Neural cell (in vitro differentiated cells): Measurements from ENCODE around the gene ADAMTS15. TPM values are rescaled to one million over a fixed set of nuclear protein-coding genes. Genes with fewer than 3 reads are reported as not detected.
A peak's percentile ranks its signal among the peaks of the same experiment; 100 is the strongest.

Experiments used
- H2AFZ ChIP-seq: fragments of 200-600, 300-800 bp; sonication (generic), shearing (Covaris generic); 2 replicates; pipeline ENCODE4 v1.6.0; 2014; ENCODE audit warnings: low read depth, mild to moderate bottlenecking, antibody characterized with exemption, low read length, moderate library complexity
- H3F3A ChIP-seq: fragments of 200-600 bp; shearing (Covaris generic); 2 replicates; pipeline ENCODE4 v1.6.1; 2016; ENCODE audit warnings: mild to moderate bottlenecking, moderate library complexity, mixed read lengths, antibody characterized with exemption, low read length; ENCODE audit not compliant: insufficient read depth, poor library complexity, severe bottlenecking
- H3K27ac ChIP-seq: fragments of 200-600, 300-800 bp; sonication (generic), shearing (Covaris generic); 2 replicates; pipeline ENCODE4 v1.5.1; 2014; ENCODE audit warnings: mild to moderate bottlenecking, low read length, moderate library complexity
- H3K27me3 ChIP-seq: fragments of 300-800, 200-600 bp; sonication (generic), shearing (Covaris generic); 2 replicates; pipeline ENCODE4 v1.6.0; 2014; ENCODE audit warnings: mild to moderate bottlenecking, low read depth, low read length, moderate library complexity; ENCODE audit not compliant: insufficient read depth
- H3K36me3 ChIP-seq: fragments of 300-800, 200-600 bp; sonication (generic), shearing (Covaris generic); 2 replicates; pipeline ENCODE4 v1.5.1; 2014; ENCODE audit warnings: mild to moderate bottlenecking, antibody characterized with exemption, low read length, moderate library complexity; ENCODE audit not compliant: insufficient read depth
- H3K4me2 ChIP-seq: fragments of 300-800, 200-600 bp; sonication (generic), shearing (Covaris generic); 2 replicates; pipeline ENCODE4 v1.6.0; 2014; ENCODE audit warnings: mild to moderate bottlenecking, low read length
- H3K4me3 ChIP-seq: fragments of 300-800, 200-600 bp; sonication (generic), shearing (Covaris generic); 2 replicates; pipeline ENCODE4 v1.5.1; 2014; ENCODE audit warnings: mild to moderate bottlenecking, low read length, moderate library complexity
- H3K79me2 ChIP-seq: fragments of 200-600 bp; shearing (Covaris generic); replicated peaks from 2 replicates; pipeline ENCODE4 v1.6.0; 2014; ENCODE audit warnings: mild to moderate bottlenecking, low read length, moderate library complexity; ENCODE audit not compliant: insufficient read depth
- H3K9ac ChIP-seq: fragments of 300-800, 200-600 bp; sonication (generic), shearing (Covaris generic); 2 replicates; pipeline ENCODE4 v1.6.1; 2016; ENCODE audit warnings: mild to moderate bottlenecking, low read length, mixed read lengths
- H3K9me2 ChIP-seq: fragments of 200-600 bp; shearing (Covaris generic); 2 replicates; pipeline ENCODE4 v1.6.1; 2016; ENCODE audit warnings: mild to moderate bottlenecking, low read length, mixed read lengths; ENCODE audit not compliant: insufficient read depth
- H3K9me3 ChIP-seq: fragments of 200-600, 300-800 bp; sonication (generic), shearing (Covaris generic); 2 replicates; pipeline ENCODE4 v1.6.1; 2016; ENCODE audit warnings: mild to moderate bottlenecking, mixed run types, low read length, moderate library complexity, mixed read lengths
- H4K20me1 ChIP-seq: fragments of 200-600 bp; shearing (Covaris generic); 2 replicates; pipeline ENCODE4 v1.6.1; 2016; ENCODE audit warnings: mild to moderate bottlenecking, mixed run types; ENCODE audit not compliant: insufficient read depth
- CTCF ChIP-seq: fragments of 450-650 bp; IDR thresholded peaks from 2 replicates; pipeline ENCODE4 v1.5.1; 2014; ENCODE audit warnings: antibody characterized with exemption, mild to moderate bottlenecking, moderate library complexity; ENCODE audit not compliant: poor library complexity, severe bottlenecking
- EP300 ChIP-seq: fragments of 450-650 bp; conservative IDR thresholded peaks from 2 replicates; pipeline ENCODE4 v1.6.1; 2014; ENCODE audit warnings: antibody characterized with exemption, mild to moderate bottlenecking, moderate library complexity; ENCODE audit not compliant: poor library complexity, severe bottlenecking
- EZH2 ChIP-seq: fragments of 200-600, 300-800 bp; shearing (Covaris generic), sonication (generic); IDR thresholded peaks from 2 replicates; pipeline ENCODE4 v1.6.1; 2014; ENCODE audit warnings: antibody characterized with exemption, low read length, borderline replicate concordance, mild to moderate bottlenecking; ENCODE audit not compliant: insufficient read depth, poor library complexity, severe bottlenecking
- MXI1 ChIP-seq: fragments of 450-650 bp; conservative IDR thresholded peaks from 2 replicates; pipeline ENCODE4 v1.6.1; 2014; ENCODE audit warnings: antibody characterized with exemption, mild to moderate bottlenecking; ENCODE audit not compliant: poor library complexity, severe bottlenecking
- POLR2AphosphoS5 ChIP-seq: IDR thresholded peaks from 2 replicates; pipeline ENCODE4 v1.6.1; 2012
- RAD21 ChIP-seq: fragments of 450-650 bp; conservative IDR thresholded peaks from 2 replicates; pipeline ENCODE4 v1.6.1; 2014; ENCODE audit warnings: antibody characterized with exemption, mild to moderate bottlenecking, moderate library complexity
- REST ChIP-seq: IDR thresholded peaks from 2 replicates; pipeline ENCODE4 v1.6.1; 2012; ENCODE audit warnings: borderline replicate concordance
- SMC3 ChIP-seq: fragments of 450-650 bp; conservative IDR thresholded peaks from 2 replicates; pipeline ENCODE4 v1.6.1; 2014; ENCODE audit warnings: antibody characterized with exemption, mild to moderate bottlenecking, moderate library complexity; ENCODE audit not compliant: poor library complexity
- TAF1 ChIP-seq: IDR thresholded peaks from 2 replicates; pipeline ENCODE4 v1.6.1; 2012; ENCODE audit warnings: low read depth
- polyA plus RNA-seq: library from polyadenylated mRNA; depleted of rRNA; stranded (reverse); fragments of >200 nt; gene quantifications from 2 replicates; pipeline ENCODE4 v1.2.3, GENCODE V29; 2014

ADAMTS15 gene
- polyA plus RNA-seq, 1 donor from 2014 or later: 1.1 TPM

GRCh38 chr11:130429983-130430382 is 18.5 kb upstream of the ADAMTS15 start:
- no peak overlapping the region for H2AFZ ChIP-seq
- no peaks in the 10 kb centered on the region for H3K9me2 ChIP-seq
- no peak overlapping the region for H3K4me2 ChIP-seq
- TF ChIP-seq MXI1 (no peak), EP300 (no peak), SMC3 (no peak), REST (no peak), POLR2AphosphoS5 (no peak), EZH2 (no peak), CTCF (no peak)
- H3K9me3 ChIP-seq: no peaks in the 10 kb centered on the region
- H3K27me3 ChIP-seq: peaks cover 49% of the 10 kb centered on the region
- H3K27ac ChIP-seq: no peak overlapping the region
- no peaks in the 10 kb centered on the region for H4K20me1 ChIP-seq
- H3K9ac ChIP-seq: no peak overlapping the region
- H3K79me2 ChIP-seq: no peaks in the 10 kb centered on the region
- H3F3A ChIP-seq: no peaks in the 10 kb centered on the region
- no peaks in the 10 kb centered on the region for H3K36me3 ChIP-seq
- H3K4me3 ChIP-seq: no peak overlapping the region

DNA sequence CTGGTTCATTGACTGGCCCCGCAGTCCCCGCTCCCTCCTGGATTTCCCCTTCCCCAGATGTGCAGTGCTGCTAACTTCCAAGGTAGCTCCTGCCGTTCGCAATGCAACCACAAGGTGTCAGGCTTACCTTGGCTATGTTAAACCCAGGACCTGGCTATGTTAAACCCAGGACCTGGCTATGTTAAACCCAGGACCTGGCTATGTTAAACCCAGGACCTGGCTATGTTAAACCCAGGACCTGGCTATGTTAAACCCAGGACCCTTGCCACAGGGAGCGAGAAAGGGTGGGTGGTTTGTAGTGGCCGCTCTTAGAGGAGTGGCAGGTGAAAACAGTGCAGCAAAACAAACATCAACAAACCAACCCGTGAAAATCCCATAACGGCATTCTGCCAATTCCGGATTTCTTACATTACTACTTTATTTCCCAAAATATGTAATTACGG is 17.1 kb upstream of the ADAMTS15 start:
- H3K4me2 ChIP-seq: no peak overlapping the region
- H3K27me3 ChIP-seq: peaks cover 42% of the 10 kb centered on the region
- no peak overlapping the region for H3K4me3 ChIP-seq
- H3K36me3 ChIP-seq: no peaks in the 10 kb centered on the region
- H3K9me3 ChIP-seq: no peaks in the 10 kb centered on the region
- H3K9ac ChIP-seq: no peak overlapping the region
- peak; percentile 84 for TF ChIP-seq CTCF
- no peak for TF ChIP-seq REST
- TF ChIP-seq MXI1: no peak
- no peak for TF ChIP-seq EZH2
- TF ChIP-seq POLR2AphosphoS5: no peak
- TF ChIP-seq SMC3: peak; percentile 88
- TF ChIP-seq TAF1: no peak
- no peak for TF ChIP-seq EP300
- peak; percentile 92 for TF ChIP-seq RAD21
- H3K27ac ChIP-seq: no peak overlapping the region
- no peaks in the 10 kb centered on the region for H3K79me2 ChIP-seq
- H3F3A ChIP-seq: no peaks in the 10 kb centered on the region
- no peaks in the 10 kb centered on the region for H3K9me2 ChIP-seq
- H4K20me1 ChIP-seq: no peaks in the 10 kb centered on the region
- no peak overlapping the region for H2AFZ ChIP-seq
